A673 (cell line): Measurements from ENCODE around the gene PTRH2. TPM values are rescaled to one million over a fixed set of nuclear protein-coding genes. Genes with fewer than 3 reads are reported as not detected.

ENCODE experiments used
- BruUV-seq: library from RNA; stranded (reverse); fragments of 400-500 nt; replicated peaks from 2 replicates; lab custom pipeline; 2021; lab: Mats Ljungman, UMichigan
- CTCF ChIA-PET: fragments of 300-600 bp; sonication (Branson Sonifier 250); formaldehyde crosslinking; loops from one replicate; lab custom pipeline; 2022; ENCODE audit warnings: antibody characterized with exemption; lab: Charles Lee
- POLR2A ChIA-PET: fragments of 300-600 bp; sonication (Branson Sonifier 250); formaldehyde crosslinking; loops from one replicate; lab custom pipeline; 2022; ENCODE audit warnings: antibody characterized with exemption; ENCODE audit not compliant: low non-redundant PET; lab: Charles Lee
- DNase-seq: peaks from one replicate; pipeline ENCODE4 v3.0.0-alpha.2; 2015; ENCODE audit warnings: low spot score
- H3K27ac ChIP-seq: fragments of 200-600 bp; sonication (generic); 2 replicates; pipeline ENCODE4 v1.5.1; 2016; ENCODE audit warnings: mixed run types, low read depth, mild to moderate bottlenecking, mixed read lengths, antibody characterized with exemption, low read length; ENCODE audit not compliant: poor library complexity, severe bottlenecking
- H3K27me3 ChIP-seq: fragments of 200-600 bp; sonication (generic); replicated peaks from 2 replicates; pipeline ENCODE4 v1.6.1; 2017; ENCODE audit warnings: mixed run types, low read depth, mild to moderate bottlenecking, mixed read lengths, antibody characterized with exemption, low read length; ENCODE audit not compliant: insufficient read depth, poor library complexity
- H3K36me3 ChIP-seq: fragments of 200-600 bp; sonication (generic); 2 replicates; pipeline ENCODE4 v1.6.1; 2016; ENCODE audit warnings: mixed run types, mild to moderate bottlenecking, mixed read lengths, antibody characterized with exemption, low read length; ENCODE audit not compliant: insufficient read depth, poor library complexity, severe bottlenecking
- H3K4me1 ChIP-seq: fragments of 200-600 bp; sonication (generic); 2 replicates; pipeline ENCODE4 v1.6.1; 2017; ENCODE audit warnings: mixed run types, mild to moderate bottlenecking, mixed read lengths, antibody characterized with exemption, low read length; ENCODE audit not compliant: insufficient read depth, poor library complexity, severe bottlenecking
- H3K4me3 ChIP-seq: fragments of 200-600 bp; sonication (generic); 2 replicates; pipeline ENCODE4 v1.5.1; 2016; ENCODE audit warnings: low read depth, mixed run types, mild to moderate bottlenecking, mixed read lengths, low read length; ENCODE audit not compliant: poor library complexity, severe bottlenecking
- H3K9me3 ChIP-seq: fragments of 200-600 bp; sonication (generic); 2 replicates; pipeline ENCODE4 v1.6.1; 2016; ENCODE audit warnings: mixed run types, low read depth, mild to moderate bottlenecking, mixed read lengths, antibody characterized with exemption, low read length; ENCODE audit not compliant: poor library complexity, severe bottlenecking
- EZH2 ChIP-seq: fragments of 200-600 bp; sonication (generic); IDR thresholded peaks from 2 replicates; pipeline ENCODE4 v1.6.1; 2017; ENCODE audit warnings: borderline replicate concordance, low read depth, mild to moderate bottlenecking, mixed read lengths, antibody characterized with exemption, low read length; ENCODE audit not compliant: poor library complexity, severe bottlenecking
- intact Hi-C: fragments of 100-400 bp; cut with micrococcal nuclease; formaldehyde crosslinking; loops from one replicate; pipeline ENCODE4 v1.10.0; 2022; ENCODE audit not compliant: unreplicated experiment
- total RNA-seq: library from RNA; stranded (reverse); gene quantifications from 2 replicates; pipeline ENCODE4 v1.2.3, GENCODE V29; 2021
- TF ChIP-seq, protein P1 (sequence below): fragments of 300-800, 200-600 bp; sonication (generic); conservative IDR thresholded peaks from 2 replicates; pipeline ENCODE4 v1.5.1; 2017; ENCODE audit warnings: low read depth, mild to moderate bottlenecking, antibody characterized with exemption, low read length, moderate library complexity, mixed read lengths

PTRH2 gene
- total RNA-seq, 1 experiment from 2014 or later: 50.3 TPM

DNA sequence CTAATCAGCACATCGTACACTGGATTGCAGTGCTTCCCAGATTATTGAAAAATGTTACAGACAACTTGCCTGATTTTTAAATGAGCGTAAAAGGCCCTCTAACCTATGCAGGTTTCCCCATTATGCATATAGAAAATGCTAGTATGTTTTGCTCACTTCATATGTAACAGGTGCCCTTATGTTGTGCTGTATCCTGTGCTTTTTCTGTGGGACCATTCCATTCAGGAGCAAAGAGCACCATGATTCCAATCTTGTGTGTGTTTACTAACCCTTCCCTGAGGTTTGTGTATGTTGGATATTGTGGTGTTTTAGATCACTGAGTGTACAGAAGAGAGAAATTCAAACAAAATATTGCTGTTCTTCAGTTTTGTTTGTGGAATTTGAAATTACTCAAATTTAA, 12.9 kb downstream of the PTRH2 start:
- Histone ChIP-seq H3K4me3 (no peak overlapping the region), H3K27ac (peak overlapping the region; percentile 51), H3K27me3 (no peaks in the 10 kb centered on the region), H3K4me1 (no peaks in the 10 kb centered on the region), H3K36me3 (peaks cover 93% of the 10 kb centered on the region), H3K9me3 (no peaks in the 10 kb centered on the region)
- intact Hi-C loops: no loop called here
- CTCF ChIA-PET: no interaction called here
- POLR2A ChIA-PET: no interaction called here
- TF ChIP-seq EZH2: no peak
- TF ChIP-seq, protein P1, sequence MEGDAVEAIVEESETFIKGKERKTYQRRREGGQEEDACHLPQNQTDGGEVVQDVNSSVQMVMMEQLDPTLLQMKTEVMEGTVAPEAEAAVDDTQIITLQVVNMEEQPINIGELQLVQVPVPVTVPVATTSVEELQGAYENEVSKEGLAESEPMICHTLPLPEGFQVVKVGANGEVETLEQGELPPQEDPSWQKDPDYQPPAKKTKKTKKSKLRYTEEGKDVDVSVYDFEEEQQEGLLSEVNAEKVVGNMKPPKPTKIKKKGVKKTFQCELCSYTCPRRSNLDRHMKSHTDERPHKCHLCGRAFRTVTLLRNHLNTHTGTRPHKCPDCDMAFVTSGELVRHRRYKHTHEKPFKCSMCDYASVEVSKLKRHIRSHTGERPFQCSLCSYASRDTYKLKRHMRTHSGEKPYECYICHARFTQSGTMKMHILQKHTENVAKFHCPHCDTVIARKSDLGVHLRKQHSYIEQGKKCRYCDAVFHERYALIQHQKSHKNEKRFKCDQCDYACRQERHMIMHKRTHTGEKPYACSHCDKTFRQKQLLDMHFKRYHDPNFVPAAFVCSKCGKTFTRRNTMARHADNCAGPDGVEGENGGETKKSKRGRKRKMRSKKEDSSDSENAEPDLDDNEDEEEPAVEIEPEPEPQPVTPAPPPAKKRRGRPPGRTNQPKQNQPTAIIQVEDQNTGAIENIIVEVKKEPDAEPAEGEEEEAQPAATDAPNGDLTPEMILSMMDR: no peak
- BruUV-seq: no TSS peak
- DNase-seq: no peak

DNA sequence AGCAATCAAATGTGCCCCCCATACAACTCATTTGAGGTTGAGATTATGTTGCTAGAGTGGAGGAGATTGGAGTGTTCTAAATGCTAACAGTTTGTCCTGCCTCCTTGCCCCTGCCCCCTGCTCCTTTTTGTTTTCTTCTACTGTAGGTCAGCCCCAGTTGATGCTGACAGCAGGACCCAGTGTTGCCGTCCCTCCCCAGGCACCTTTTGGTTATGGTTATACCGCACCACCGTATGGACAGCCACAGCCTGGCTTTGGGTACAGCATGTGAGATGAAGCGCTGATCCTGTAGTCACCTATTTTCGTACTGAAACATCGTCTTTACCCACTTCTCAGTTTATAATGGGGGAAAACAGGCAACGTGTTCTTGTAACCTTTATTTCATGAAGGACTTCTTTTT, 13.6 kb downstream of the PTRH2 start:
- ChIA-PET CTCF (no interaction called here), POLR2A (no interaction called here)
- TF ChIP-seq, protein P1: no peak
- H3K4me1 ChIP-seq: no peaks in the 10 kb centered on the region
- H3K27me3 ChIP-seq: no peaks in the 10 kb centered on the region
- no peak overlapping the region for H3K4me3 ChIP-seq
- BruUV-seq: no TSS peak
- H3K9me3 ChIP-seq: no peaks in the 10 kb centered on the region
- no peak for DNase-seq
- peak overlapping the region; percentile 21 for H3K27ac ChIP-seq
- intact Hi-C loops: no loop called here
- peaks cover 93% of the 10 kb centered on the region for H3K36me3 ChIP-seq

DNA sequence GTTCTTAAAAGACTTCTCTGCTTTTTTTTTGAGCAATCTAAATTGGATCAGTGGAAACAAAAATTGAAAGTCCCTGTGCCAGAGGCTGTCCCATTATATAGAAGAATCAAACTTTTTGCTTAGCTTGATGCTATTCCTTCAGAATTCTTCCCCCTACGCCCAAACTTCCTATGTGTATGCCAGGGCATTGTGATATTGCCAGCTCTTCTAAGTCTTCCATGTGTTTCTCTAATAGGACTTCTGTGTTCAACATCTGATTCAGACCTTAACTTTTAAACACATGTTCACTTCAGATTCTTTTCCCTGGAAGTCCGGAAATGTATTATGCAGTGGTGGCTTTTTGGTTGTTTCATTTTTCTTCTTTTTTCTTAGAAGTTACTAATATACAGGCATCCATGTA, 18.7 kb downstream of the PTRH2 start:
- no peaks in the 10 kb centered on the region for H3K9me3 ChIP-seq
- peak overlapping the region; percentile 9 for H3K27ac ChIP-seq
- BruUV-seq: no TSS peak
- DNase-seq: no peak
- no peak overlapping the region for H3K4me3 ChIP-seq
- H3K4me1 ChIP-seq: no peaks in the 10 kb centered on the region
- TF ChIP-seq, protein P1: no peak
- no peak for TF ChIP-seq EZH2
- H3K27me3 ChIP-seq: no peaks in the 10 kb centered on the region
- H3K36me3 ChIP-seq: peaks cover 94% of the 10 kb centered on the region
- intact Hi-C loops: loop anchor here (10.0 kb wide), 1 partner anchor 164 kb away; no protein-coding TSS in a partner anchor
- CTCF ChIA-PET: no interaction called here
- POLR2A ChIA-PET: no interaction called here
